ENCODE data around the gene GABARAPL1. TPM values are rescaled to one million over a fixed set of nuclear protein-coding genes. Genes with fewer than 3 reads are reported as not detected.

Gene GABARAPL1
- total and polyA plus RNA-seq, 2 of the 13 experiments (the other 11 are each of a cell fraction or from before 2014, with no cell fraction given) = 7.9 to 26.1 TPM

GRCh38 chr12:10211940-10212738 is 538 bp upstream of the GABARAPL1 start (continued):
- TF ChIP-seq, protein P1, sequence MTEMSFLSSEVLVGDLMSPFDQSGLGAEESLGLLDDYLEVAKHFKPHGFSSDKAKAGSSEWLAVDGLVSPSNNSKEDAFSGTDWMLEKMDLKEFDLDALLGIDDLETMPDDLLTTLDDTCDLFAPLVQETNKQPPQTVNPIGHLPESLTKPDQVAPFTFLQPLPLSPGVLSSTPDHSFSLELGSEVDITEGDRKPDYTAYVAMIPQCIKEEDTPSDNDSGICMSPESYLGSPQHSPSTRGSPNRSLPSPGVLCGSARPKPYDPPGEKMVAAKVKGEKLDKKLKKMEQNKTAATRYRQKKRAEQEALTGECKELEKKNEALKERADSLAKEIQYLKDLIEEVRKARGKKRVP (CRISPR knock-in tag; IDR thresholded peaks at IDR 0.05) = 0 out of 4 replicates have a peak, but pooled peaks of 1 of the 2 experiments have one; percentile 12
- no peak for TF ChIP-seq SALL2 (CRISPR knock-in tag; IDR thresholded peaks at IDR 0.05)
- TF ChIP-seq NFE2L2 (IDR thresholded peaks at IDR 0.05; ENCODE audit: low read length) = peak; percentile 73; the same call in 1 of the 2 replicates
- peak; percentile 51; the same call in 1 of the 2 replicates for TF ChIP-seq ZNF224 (CRISPR knock-in tag; IDR thresholded peaks at IDR 0.05)
- TF ChIP-seq CC2D1A (CRISPR knock-in tag; IDR thresholded peaks at IDR 0.05) = no peak
- TF ChIP-seq RFX5 (IDR thresholded peaks at IDR 0.05; ENCODE audit: low read depth, low read length) = 0 out of 2 replicates have a peak, but pooled peaks have one; percentile 25
- no peak for TF ChIP-seq MTF1 (CRISPR knock-in tag; IDR thresholded peaks at IDR 0.05)
- TF ChIP-seq, protein P2, sequence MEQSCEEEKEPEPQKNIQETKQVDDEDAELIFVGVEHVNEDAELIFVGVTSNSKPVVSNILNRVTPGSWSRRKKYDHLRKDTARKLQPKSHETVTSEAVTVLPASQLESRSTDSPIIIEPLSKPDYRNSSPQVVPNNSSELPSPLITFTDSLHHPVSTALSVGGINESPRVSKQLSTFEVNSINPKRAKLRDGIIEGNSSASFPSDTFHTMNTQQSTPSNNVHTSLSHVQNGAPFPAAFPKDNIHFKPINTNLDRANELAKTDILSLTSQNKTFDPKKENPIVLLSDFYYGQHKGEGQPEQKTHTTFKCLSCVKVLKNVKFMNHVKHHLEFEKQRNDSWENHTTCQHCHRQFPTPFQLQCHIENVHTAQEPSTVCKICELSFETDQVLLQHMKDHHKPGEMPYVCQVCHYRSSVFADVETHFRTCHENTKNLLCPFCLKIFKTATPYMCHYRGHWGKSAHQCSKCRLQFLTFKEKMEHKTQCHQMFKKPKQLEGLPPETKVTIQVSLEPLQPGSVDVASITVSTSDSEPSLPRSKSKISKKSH (CRISPR knock-in tag; IDR thresholded peaks at IDR 0.05; ENCODE audit: borderline replicate concordance) = peak; percentile 36; the same call in 1 of the 2 replicates
- TF ChIP-seq ZNF563 (CRISPR knock-in tag; IDR thresholded peaks at IDR 0.05) = peak; percentile 93
- TF ChIP-seq, protein P3, sequence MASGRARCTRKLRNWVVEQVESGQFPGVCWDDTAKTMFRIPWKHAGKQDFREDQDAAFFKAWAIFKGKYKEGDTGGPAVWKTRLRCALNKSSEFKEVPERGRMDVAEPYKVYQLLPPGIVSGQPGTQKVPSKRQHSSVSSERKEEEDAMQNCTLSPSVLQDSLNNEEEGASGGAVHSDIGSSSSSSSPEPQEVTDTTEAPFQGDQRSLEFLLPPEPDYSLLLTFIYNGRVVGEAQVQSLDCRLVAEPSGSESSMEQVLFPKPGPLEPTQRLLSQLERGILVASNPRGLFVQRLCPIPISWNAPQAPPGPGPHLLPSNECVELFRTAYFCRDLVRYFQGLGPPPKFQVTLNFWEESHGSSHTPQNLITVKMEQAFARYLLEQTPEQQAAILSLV (CRISPR knock-in tag; IDR thresholded peaks at IDR 0.05; ENCODE audit: borderline replicate concordance) = 0 out of 2 replicates have a peak, but pooled peaks have one; percentile 16
- TF ChIP-seq ZNF776 (CRISPR knock-in tag; IDR thresholded peaks at IDR 0.05) = no peak
- TF ChIP-seq NFKBIZ (CRISPR knock-in tag; IDR thresholded peaks at IDR 0.05) = peak; percentile 60; the same call in 1 of the 2 replicates
- TF ChIP-seq BORCS8-MEF2B (CRISPR knock-in tag; IDR thresholded peaks at IDR 0.05) = peak; percentile 58; the same call in 1 of the 2 replicates
- TF ChIP-seq ZMYM3 (CRISPR knock-in tag; IDR thresholded peaks at IDR 0.05) = peak; percentile 71
- TF ChIP-seq BCL6 (CRISPR knock-in tag; IDR thresholded peaks at IDR 0.05) = peak; percentile 75
- peak; percentile 40; the same call in 1 of the 2 replicates for TF ChIP-seq JUND (CRISPR knock-in tag; IDR thresholded peaks at IDR 0.05)
- peak; percentile 44; the same call in 1 of the 2 replicates for TF ChIP-seq ZNF724P (CRISPR knock-in tag; IDR thresholded peaks at IDR 0.05; ENCODE audit: borderline replicate concordance)
- TF ChIP-seq RFXANK (CRISPR knock-in tag; IDR thresholded peaks at IDR 0.05) = no peak
- no peak for TF ChIP-seq ZNF264 (CRISPR knock-in tag; IDR thresholded peaks at IDR 0.05)
- peak; percentile 59 for TF ChIP-seq NFYB (CRISPR knock-in tag; IDR thresholded peaks at IDR 0.05)
